H54 (cell line): ENCODE results near the gene GARIN5B.
A peak's percentile ranks its signal among the peaks of the same experiment; 100 is the strongest.
"Not testable (repeated sequence)": the region's sequence is repeated elsewhere in the genome, so short reads cannot be mapped to it uniquely, and the experiment has no call there.

Source experiments
- DNase-seq: peaks from one replicate; pipeline ENCODE4 v3.0.0; 2011; ENCODE audit warnings: low spot score, mixed read lengths; ENCODE audit not compliant: insufficient read length
- FAIRE-seq: peaks from 3 replicates; lab custom pipeline; 2011; peaks lifted over from hg19 to GRCh38; lab: Jason Lieb, UNC
- POLR2A ChIP-seq: IDR thresholded peaks from 2 replicates; pipeline ENCODE4 v1.6.1; 2011; ENCODE audit warnings: low read depth, mild to moderate bottlenecking, low read length

GARIN5B gene

DNA sequence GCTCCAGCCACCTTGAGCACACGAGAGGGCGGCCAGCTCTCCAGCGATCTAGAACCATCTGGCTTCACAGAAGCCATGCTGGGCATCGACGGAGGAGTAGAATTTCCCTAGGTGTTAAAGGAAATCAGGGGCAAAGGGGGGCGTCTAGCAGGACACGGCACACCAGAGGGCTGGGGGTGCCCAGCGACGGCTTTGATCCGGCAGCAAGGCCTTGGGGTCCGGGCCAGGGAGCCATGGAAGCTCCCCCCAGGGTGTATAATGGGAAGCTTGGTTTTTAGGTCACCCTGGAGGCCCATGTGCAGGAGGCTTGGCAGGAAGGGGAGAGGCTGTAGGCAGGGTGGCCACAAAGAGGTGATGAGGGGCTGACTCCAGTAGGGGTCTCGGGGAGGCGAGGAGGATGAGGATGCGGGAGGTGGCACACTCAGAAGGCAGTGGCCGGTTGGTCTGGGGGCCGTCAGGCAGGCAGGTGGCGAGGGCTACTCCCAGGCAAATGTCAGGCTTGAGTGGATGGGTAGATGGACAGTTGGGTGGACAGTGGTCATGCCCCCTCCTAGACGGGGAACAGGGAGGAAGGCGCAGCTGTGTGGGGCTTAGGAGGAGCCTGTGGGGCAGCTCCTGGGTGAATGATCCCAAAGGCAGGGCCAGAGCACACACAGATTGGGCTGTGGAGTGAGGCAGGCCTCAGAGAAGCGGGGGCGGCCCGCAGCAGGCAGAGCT, 17.8 kb downstream of the GARIN5B start:
- FAIRE-seq, result no peak
- DNase-seq, result no peak
- 0 out of 2 replicates have a peak, but pooled peaks have one; percentile 2 for TF ChIP-seq POLR2A

DNA sequence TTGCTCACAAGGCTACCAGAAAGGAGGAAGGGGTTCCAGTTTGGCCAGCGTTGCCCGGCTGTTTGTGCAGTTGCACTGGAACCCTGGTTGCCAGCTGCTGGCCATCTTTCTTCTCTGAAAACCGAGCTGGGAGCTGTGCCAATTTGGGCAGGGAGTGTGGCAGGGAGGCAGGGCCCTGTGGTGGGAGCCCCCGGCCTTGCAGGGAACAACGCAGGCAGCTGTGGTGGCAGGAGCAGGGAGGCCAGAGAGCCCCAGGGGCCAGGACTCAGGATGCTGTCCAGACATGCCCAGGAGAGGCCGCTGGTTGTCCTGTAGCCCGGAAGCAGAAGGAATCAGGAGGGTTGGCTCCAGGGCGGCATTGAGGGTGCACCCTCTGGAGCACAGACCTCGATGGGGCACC, 18.6 kb downstream of the GARIN5B start:
- DNase-seq (no peak), FAIRE-seq (no peak)
- TF ChIP-seq POLR2A, result no peak

DNA sequence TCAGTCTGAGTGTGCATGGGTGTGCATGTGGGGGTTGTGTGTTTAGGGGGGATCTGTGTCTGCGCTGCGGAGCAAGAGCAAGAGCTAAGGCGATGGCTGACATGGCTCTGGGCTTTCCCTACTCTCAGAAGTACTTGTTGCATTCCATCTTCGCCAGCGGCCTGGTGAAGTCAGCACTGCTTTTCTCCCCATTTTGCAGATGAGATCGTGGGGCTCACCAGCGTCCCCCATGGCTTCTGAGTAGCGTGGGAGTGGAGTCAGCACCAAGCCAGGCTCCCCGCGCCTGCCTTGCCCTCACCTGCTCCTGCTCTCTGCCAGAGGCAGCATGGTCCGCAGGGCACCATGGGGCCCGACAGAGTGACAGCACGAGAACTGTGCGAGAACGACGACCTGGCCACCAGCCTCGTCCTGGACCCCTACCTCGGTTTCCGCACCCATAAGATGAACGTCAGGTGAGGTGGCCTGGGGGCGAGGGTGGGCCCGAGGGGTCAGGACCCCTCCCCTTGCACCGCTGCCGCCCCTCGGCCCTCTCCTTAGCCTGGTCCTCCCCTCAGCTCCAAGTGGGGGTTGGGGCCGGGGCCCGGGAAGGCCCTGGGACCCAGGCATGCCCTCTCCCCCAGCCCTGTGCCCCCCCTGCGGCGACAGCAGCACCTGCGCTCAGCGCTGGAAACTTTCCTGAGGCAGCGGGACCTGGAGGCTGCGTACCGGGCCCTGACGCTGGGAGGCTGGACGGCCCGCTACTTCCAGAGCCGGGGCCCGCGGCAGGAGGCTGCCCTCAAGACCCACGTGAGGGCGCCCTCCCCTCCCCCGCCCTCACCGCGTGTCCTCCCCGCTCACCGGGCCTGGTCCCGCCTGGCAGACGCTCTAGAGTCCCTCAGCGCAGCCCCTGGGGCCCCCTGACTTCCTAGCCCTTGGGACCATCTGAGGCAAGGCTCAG, 21.2 kb downstream of the GARIN5B start:
- DNase-seq (no peak), FAIRE-seq (no peak)
- no peak for TF ChIP-seq POLR2A

GRCh38 chr19:55341171-55341588, 21.9 kb downstream of the GARIN5B start:
- DNase-seq, result peak; percentile 99
- no peak for TF ChIP-seq POLR2A
- FAIRE-seq, result no peak

- no peak for FAIRE-seq
- no peak; the same call in 1 of the 2 replicates for TF ChIP-seq POLR2A
- DNase-seq, result no peak
Measured at GRCh38 chr19:55340784-55341147, 22.3 kb downstream of the GARIN5B start.

GRCh38 chr19:55339889-55340783, 22.9 kb downstream of the GARIN5B start:
- FAIRE-seq, result no peak
- DNase-seq, result no peak
- TF ChIP-seq POLR2A, result peak; percentile 92

DNA sequence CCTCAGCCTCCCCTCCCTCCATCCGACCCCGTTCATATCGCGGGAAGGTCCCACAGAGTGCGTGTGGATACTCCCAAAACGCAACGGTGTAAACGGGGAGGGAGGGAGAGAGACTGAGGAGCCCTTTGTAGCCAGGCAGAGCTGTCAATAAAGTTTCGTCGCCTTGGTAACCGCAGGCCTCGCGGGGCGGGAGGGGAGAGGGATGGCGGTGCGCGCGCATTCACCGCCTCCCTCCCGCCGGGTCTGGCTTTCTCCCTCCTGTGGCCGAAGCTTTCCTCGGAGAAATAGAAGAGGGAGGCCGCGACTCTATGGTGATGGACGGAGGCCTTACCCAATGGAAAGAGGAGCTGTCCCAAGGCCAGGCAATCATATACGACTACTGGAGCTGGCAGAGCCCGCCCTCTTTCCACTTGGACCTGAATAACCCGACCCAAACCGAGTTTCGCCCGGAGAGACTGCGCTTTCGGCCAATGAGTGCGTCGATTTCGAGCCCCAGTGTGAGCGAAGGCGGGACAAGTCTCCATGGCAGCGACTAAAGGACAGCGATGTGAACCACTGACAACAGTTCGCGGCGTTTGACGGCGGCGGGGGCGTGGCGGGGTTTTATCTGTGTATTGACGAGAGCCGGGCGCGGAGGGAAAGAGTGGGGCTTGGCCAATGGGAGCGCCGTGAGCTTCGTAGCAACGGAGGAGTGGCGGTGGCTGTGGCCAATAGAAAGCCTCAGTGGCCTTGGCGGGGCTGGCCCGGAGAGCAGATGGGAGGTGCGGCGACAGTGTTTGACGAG, 23.8 kb downstream of the GARIN5B start, which contains the start of gene KMT5C:
Gene KMT5C, plus strand, starts transcription at position 772 of the 784 bp plus-strand sequence. CDS start 2,061 bp downstream, outside the sequence.
- FAIRE-seq (peak; percentile 77), DNase-seq (peak; percentile 100)
- TF ChIP-seq POLR2A, result no peak; the same call in 1 of the 2 replicates

DNA sequence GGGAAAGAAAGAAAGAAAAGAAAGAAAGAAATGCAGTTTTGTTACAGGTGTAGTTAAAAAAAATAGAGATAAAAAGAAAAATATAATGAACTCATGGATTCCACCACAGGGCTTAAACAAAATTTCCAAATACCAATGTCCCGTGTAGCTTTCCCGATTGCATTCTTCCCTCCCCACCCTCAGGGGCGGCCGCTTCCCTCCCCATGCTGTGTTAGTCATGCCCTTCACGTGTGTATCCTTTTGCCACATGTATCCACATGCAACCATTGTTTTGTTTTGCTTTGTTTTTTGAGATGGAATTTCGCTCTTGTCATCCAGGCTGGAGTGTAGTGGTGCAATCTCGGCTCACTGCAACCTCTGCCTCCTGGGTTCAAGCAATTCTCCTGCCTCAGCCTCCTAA, 27.0 kb downstream of the GARIN5B start:
- TF ChIP-seq POLR2A, result no peak
- no peak for FAIRE-seq
- DNase-seq, result no peak

GRCh38 chr19:55333870-55334269, 29.2 kb downstream of the GARIN5B start:
- DNase-seq, result no peak
- no peak for TF ChIP-seq POLR2A
- FAIRE-seq, result no peak

DNA sequence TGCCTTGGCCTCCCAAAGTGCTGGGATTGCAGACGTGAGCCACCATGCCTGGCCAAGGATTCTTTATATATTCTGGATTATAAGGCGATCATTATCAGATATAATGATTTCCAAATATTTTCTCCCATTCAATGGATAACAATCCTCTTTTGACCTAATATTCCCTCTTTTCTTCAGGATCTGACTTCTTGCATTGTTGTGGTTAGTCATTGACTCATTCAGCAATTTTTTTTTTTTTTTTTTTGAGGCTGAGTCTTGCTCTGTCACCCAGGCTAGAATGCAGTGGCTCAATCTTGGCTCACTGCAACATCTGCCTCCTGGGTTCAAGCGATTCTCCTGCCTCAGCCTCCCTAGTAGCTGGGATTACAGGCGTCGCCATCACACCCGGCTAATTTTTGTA, 33.3 kb downstream of the GARIN5B start:
- FAIRE-seq, DNase-seq: not testable (repeated sequence)

DNA sequence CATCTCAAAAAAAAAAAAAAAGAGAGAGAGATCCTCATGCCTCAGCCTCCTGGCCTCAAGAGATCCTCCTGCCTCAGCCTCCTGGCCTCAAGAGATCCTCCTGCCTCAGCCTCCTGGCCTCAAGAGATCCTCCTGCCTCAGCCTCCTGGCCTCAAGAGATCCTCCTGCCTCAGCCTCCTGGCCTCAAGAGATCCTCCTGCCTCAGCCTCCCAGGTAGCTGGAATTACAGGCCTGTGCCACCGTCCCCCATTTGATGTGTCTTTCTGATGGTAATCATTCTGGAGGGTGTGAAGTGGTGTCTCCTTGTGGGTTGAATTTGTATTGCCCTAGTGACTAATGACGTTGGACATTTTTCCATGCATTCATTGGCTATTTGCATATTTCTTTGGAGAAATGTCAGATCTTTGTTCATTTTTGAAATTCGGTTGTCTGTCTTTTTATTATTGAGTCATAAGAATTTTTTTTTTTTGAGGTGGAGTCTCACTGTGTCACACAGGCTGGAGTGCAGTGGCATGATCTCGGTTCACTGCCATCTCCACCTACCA, 34.2 kb downstream of the GARIN5B start:
- not testable (repeated sequence) for DNase-seq, FAIRE-seq

- DNase-seq (no peak), FAIRE-seq (no peak)
- TF ChIP-seq POLR2A, result no peak
Measured at GRCh38 chr19:55325172-55325571, 37.9 kb downstream of the GARIN5B start, which contains the start of gene TMEM150B. Gene TMEM150B, minus strand, starts transcription at chr19:55325341. Its CDS starts 4,305 bp downstream, at chr19:55321036.

DNA sequence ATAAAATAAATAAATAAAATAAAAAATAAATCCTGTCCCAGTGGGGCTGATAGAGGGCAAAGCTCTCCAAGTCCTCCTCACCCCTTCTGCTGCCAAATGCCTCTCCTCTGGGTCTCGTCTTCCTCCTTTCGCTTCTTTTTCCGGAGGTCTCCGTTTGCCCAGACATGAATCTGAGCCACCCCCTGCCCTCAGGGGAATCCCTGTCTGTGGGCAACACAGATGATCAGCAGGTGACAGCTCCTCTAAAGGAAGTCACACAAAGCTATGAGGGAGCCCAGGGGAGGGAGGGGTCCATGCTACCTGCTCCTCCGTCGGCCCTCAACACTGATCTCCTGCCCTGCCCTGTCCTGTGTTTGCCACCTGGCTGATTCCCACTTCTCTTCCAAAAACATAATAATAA, 38.4 kb downstream of the GARIN5B start:
- DNase-seq (no peak), FAIRE-seq (no peak)
- TF ChIP-seq POLR2A, result no peak
